GM18499 (cell line): Measurements from ENCODE around the gene PLXDC2.

Experiments
- ATAC-seq: cut with Tn5 transposase; IDR thresholded peaks from one replicate; pipeline ENCODE4 v1.9.1; 2021; ENCODE audit warnings: moderate number of reproducible peaks; ENCODE audit not compliant: insufficient read depth, unreplicated experiment

PLXDC2 gene

GRCh38 chr10:20299034-20299736 is 483.0 kb downstream of the PLXDC2 start:
- ATAC-seq: no peak

- ATAC-seq: no peak
These were observed 484.5 kb downstream of the PLXDC2 start for GRCh38 chr10:20300735-20301134.

GRCh38 chr10:20302033-20302432 is 485.8 kb downstream of the PLXDC2 start:
- ATAC-seq: no peak

- no peak for ATAC-seq
These were observed 487.4 kb downstream of the PLXDC2 start for GRCh38 chr10:20303453-20304152.

DNA sequence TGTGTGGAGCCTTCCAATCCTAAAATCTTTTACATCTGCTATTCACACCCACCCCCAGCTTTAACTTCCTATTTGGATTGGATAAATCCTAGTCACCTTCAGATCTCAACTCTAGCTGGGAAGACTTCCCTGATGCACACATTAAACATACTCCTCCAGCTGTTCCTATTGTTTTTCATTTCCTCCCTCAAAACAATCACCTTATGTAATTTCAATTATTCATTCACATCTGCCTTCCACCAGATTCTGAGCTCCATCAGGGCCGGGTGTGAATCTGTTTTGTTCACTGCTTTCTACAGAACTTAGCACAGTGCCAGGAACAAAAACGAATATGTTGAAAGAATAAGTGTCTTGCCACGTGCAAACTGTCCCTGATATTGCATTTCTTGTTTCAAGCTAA is 497.4 kb downstream of the PLXDC2 start:
- ATAC-seq: no peak

GRCh38 chr10:20314431-20314830 is 498.2 kb downstream of the PLXDC2 start:
- no peak for ATAC-seq

- ATAC-seq: no peak
These were observed 511.7 kb downstream of the PLXDC2 start for GRCh38 chr10:20327954-20328353.

DNA sequence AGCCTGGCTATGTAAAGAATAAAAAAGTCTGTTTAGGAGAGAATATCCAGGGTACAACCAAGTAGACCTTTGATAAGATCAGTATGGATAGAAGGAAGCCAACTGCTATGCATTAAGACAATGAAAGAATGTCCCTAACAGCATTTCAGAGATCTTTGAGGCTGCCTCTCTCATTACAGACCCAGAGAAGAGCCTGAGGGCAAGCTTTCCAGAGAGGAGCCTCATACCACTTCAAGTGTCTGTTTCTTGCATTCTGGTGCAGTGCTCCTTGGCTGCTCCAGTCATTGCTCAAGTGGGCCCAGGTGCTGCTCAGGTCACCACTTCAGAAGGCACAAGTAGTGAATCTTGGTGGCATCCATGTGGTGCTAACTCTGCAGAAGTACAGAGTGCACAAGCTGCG is 514.0 kb downstream of the PLXDC2 start:
- ATAC-seq: no peak

- no peak for ATAC-seq
These were observed 518.3 kb downstream of the PLXDC2 start for GRCh38 chr10:20334559-20334958.
